IPS-15b (cell line): ENCODE data around the gene KCNK2.

Experiments
- H3K27me3 ChIP-seq: one replicate; pipeline ENCODE4 v1.6.1; 2013; ENCODE audit warnings: low read length; ENCODE audit not compliant: control insufficient read depth, insufficient read depth
- H3K36me3 ChIP-seq: one replicate; pipeline ENCODE4 v1.6.1; 2013; ENCODE audit warnings: low read length; ENCODE audit not compliant: control insufficient read depth, insufficient read depth
- H3K4me1 ChIP-seq: one replicate; pipeline ENCODE4 v1.6.1; 2013; ENCODE audit warnings: mild to moderate bottlenecking, low read length; ENCODE audit not compliant: control insufficient read depth, insufficient read depth
- H3K4me3 ChIP-seq: one replicate; pipeline ENCODE4 v1.5.1; 2013; ENCODE audit warnings: low read depth, low read length
- H3K9ac ChIP-seq: one replicate; pipeline ENCODE4 v1.6.1; 2013; ENCODE audit warnings: low read depth, mild to moderate bottlenecking, low read length
- H3K9me3 ChIP-seq: one replicate; pipeline ENCODE4 v1.6.1; 2013; ENCODE audit warnings: mild to moderate bottlenecking, low read length; ENCODE audit not compliant: control insufficient read depth, insufficient read depth

KCNK2 gene

GRCh38 chr1:215106067-215106466 is 23.5 kb downstream of the KCNK2 start:
- Histone ChIP-seq H3K4me1 (no peaks in the 10 kb centered on the region), H3K9ac (no peak overlapping the region), H3K9me3 (no peaks in the 10 kb centered on the region), H3K4me3 (no peak overlapping the region), H3K27me3 (no peaks in the 10 kb centered on the region), H3K36me3 (no peaks in the 10 kb centered on the region)

GRCh38 chr1:215109171-215109570 is 26.6 kb downstream of the KCNK2 start:
- Histone ChIP-seq H3K4me1 (no peaks in the 10 kb centered on the region), H3K27me3 (no peaks in the 10 kb centered on the region), H3K36me3 (no peaks in the 10 kb centered on the region), H3K4me3 (no peak overlapping the region), H3K9ac (no peak overlapping the region), H3K9me3 (no peaks in the 10 kb centered on the region)

- Histone ChIP-seq H3K9ac (no peak overlapping the region), H3K9me3 (no peaks in the 10 kb centered on the region), H3K27me3 (no peaks in the 10 kb centered on the region), H3K36me3 (no peaks in the 10 kb centered on the region), H3K4me3 (no peak overlapping the region), H3K4me1 (no peaks in the 10 kb centered on the region)
These were observed 29.4 kb downstream of the KCNK2 start for GRCh38 chr1:215111916-215112315.

- Histone ChIP-seq H3K36me3 (no peaks in the 10 kb centered on the region), H3K9ac (no peak overlapping the region), H3K4me3 (no peak overlapping the region), H3K4me1 (no peaks in the 10 kb centered on the region), H3K27me3 (no peaks in the 10 kb centered on the region), H3K9me3 (no peaks in the 10 kb centered on the region)
These were observed 31.2 kb downstream of the KCNK2 start for GRCh38 chr1:215113776-215114153.

- H3K4me1 ChIP-seq: no peaks in the 10 kb centered on the region
- no peak overlapping the region for H3K9ac ChIP-seq
- no peaks in the 10 kb centered on the region for H3K27me3 ChIP-seq
- H3K36me3 ChIP-seq: no peaks in the 10 kb centered on the region
- H3K9me3 ChIP-seq: no peaks in the 10 kb centered on the region
- H3K4me3 ChIP-seq: no peak overlapping the region
These were observed 31.8 kb downstream of the KCNK2 start for GRCh38 chr1:215114154-215114933.

GRCh38 chr1:215115760-215116159 is 33.2 kb downstream of the KCNK2 start:
- Histone ChIP-seq H3K27me3 (no peaks in the 10 kb centered on the region), H3K36me3 (no peaks in the 10 kb centered on the region), H3K9ac (no peak overlapping the region)

GRCh38 chr1:215118081-215118480 is 35.5 kb downstream of the KCNK2 start:
- Histone ChIP-seq H3K4me1 (no peaks in the 10 kb centered on the region), H3K36me3 (no peaks in the 10 kb centered on the region), H3K27me3 (no peaks in the 10 kb centered on the region), H3K9ac (no peak overlapping the region), H3K4me3 (no peak overlapping the region), H3K9me3 (no peaks in the 10 kb centered on the region)

More at GRCh38 chr1:215115760-215116159, 33.2 kb downstream of the KCNK2 start:
- Histone ChIP-seq H3K4me3 (no peak overlapping the region), H3K9me3 (no peaks in the 10 kb centered on the region), H3K4me1 (no peaks in the 10 kb centered on the region)

- Histone ChIP-seq H3K4me1 (no peaks in the 10 kb centered on the region), H3K4me3 (no peak overlapping the region), H3K9ac (no peak overlapping the region), H3K27me3 (no peaks in the 10 kb centered on the region), H3K36me3 (no peaks in the 10 kb centered on the region), H3K9me3 (no peaks in the 10 kb centered on the region)
These were observed 36.5 kb downstream of the KCNK2 start for GRCh38 chr1:215119056-215119455.

- Histone ChIP-seq H3K9me3 (no peaks in the 10 kb centered on the region), H3K36me3 (no peaks in the 10 kb centered on the region), H3K9ac (no peak overlapping the region), H3K4me3 (no peak overlapping the region), H3K4me1 (no peaks in the 10 kb centered on the region), H3K27me3 (no peaks in the 10 kb centered on the region)
These were observed 37.3 kb downstream of the KCNK2 start for GRCh38 chr1:215119719-215120365.

- no peak overlapping the region for H3K9ac ChIP-seq
- H3K9me3 ChIP-seq: no peaks in the 10 kb centered on the region
- no peaks in the 10 kb centered on the region for H3K27me3 ChIP-seq
- peaks cover 3% of the 10 kb centered on the region for H3K4me1 ChIP-seq
- no peaks in the 10 kb centered on the region for H3K36me3 ChIP-seq
- H3K4me3 ChIP-seq: no peak overlapping the region
These were observed 46.0 kb downstream of the KCNK2 start for GRCh38 chr1:215128504-215128903.

GRCh38 chr1:215131291-215131690 is 48.8 kb downstream of the KCNK2 start:
- Histone ChIP-seq H3K27me3 (no peaks in the 10 kb centered on the region), H3K4me3 (no peak overlapping the region), H3K4me1 (peaks cover 3% of the 10 kb centered on the region), H3K9ac (no peak overlapping the region), H3K36me3 (no peaks in the 10 kb centered on the region), H3K9me3 (no peaks in the 10 kb centered on the region)

GRCh38 chr1:215132156-215132555 is 49.6 kb downstream of the KCNK2 start:
- H3K9ac ChIP-seq: no peak overlapping the region
- H3K27me3 ChIP-seq: no peaks in the 10 kb centered on the region
- no peak overlapping the region for H3K4me3 ChIP-seq
- H3K9me3 ChIP-seq: no peaks in the 10 kb centered on the region
- no peaks in the 10 kb centered on the region for H3K36me3 ChIP-seq
- H3K4me1 ChIP-seq: peaks cover 3% of the 10 kb centered on the region
